Progenitor cell of endocrine pancreas (in vitro differentiated cells): ENCODE measurements around the gene STK10. TPM values are rescaled to one million over a fixed set of nuclear protein-coding genes. Genes with fewer than 3 reads are reported as not detected.
A peak's percentile ranks its signal among the peaks of the same experiment; 100 is the strongest.

ENCODE experiments used
- DNase-seq: peaks from one replicate; pipeline ENCODE4 v3.0.0; 2021; ENCODE audit warnings: low spot score; ENCODE audit not compliant: unreplicated experiment
- H3K27ac Mint-ChIP-seq: 2 replicates; pipeline ENCODE4 v1.8.0; 2021; ENCODE audit warnings: mild to moderate bottlenecking, moderate library complexity, mixed read lengths
- H3K27me3 Mint-ChIP-seq: 2 replicates; pipeline ENCODE4 v1.8.0; 2021; ENCODE audit warnings: mixed read lengths
- H3K36me3 Mint-ChIP-seq: 2 replicates; pipeline ENCODE4 v1.8.0; 2022; ENCODE audit warnings: mixed read lengths; ENCODE audit not compliant: insufficient read depth
- H3K4me1 Mint-ChIP-seq: 2 replicates; pipeline ENCODE4 v1.8.0; 2021; ENCODE audit warnings: low read depth, mixed read lengths
- H3K4me3 Mint-ChIP-seq: 2 replicates; pipeline ENCODE4 v1.8.0; 2021; ENCODE audit warnings: low read depth, mild to moderate bottlenecking, moderate library complexity, mixed read lengths
- H3K9me3 Mint-ChIP-seq: 2 replicates; pipeline ENCODE4 v1.8.0; 2021; ENCODE audit warnings: low read depth, mixed read lengths
- total RNA-seq: library from RNA; stranded (reverse); gene quantifications from 2 replicates; pipeline ENCODE4 v1.2.1, GENCODE V29; 2021
- TF ChIP-seq, protein P1 (sequence below): fragments of 200-600 bp; sonication (generic); IDR thresholded peaks from one replicate; pipeline ENCODE4 v1.5.0; 2021; ENCODE audit warnings: antibody characterized with exemption, mild to moderate bottlenecking; ENCODE audit not compliant: unreplicated experiment

The STK10 gene
- total RNA-seq, 1 donor from 2014 or later: 18.1 TPM

DNA sequence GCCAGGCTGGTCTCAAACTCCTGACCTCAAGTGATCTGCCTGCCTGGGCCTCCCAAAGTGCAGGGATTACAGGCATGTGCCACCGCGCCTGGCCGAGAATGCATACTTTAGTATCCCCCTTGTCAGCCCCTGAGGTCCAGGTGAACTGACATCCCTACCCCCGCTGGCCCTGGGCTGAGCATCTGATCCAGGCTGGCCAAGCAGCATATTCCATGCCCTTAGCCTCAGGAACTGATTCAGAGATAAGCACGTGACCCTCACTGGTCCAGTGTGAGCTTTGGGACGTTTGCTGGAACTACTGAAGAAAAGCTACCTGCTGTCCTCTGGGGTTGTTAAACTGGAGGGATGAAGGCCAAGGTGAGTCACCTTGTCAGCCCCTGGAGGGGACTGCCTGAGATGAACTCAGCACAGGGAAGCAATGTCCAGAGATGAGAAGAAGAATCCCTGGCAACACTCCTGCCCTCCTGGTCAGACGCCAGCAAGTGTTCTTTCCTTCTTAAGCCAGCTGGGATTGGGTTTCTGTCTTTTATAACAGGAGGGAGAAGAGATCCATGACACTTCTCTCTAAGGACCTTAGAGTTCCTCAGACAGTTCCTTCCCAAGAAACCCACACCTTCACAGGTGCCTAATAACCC, 122.5 kb downstream of the STK10 start:
- no peak for DNase-seq
- H3K9me3 Mint-ChIP-seq: no peaks in the 10 kb centered on the region
- TF ChIP-seq, protein P1, sequence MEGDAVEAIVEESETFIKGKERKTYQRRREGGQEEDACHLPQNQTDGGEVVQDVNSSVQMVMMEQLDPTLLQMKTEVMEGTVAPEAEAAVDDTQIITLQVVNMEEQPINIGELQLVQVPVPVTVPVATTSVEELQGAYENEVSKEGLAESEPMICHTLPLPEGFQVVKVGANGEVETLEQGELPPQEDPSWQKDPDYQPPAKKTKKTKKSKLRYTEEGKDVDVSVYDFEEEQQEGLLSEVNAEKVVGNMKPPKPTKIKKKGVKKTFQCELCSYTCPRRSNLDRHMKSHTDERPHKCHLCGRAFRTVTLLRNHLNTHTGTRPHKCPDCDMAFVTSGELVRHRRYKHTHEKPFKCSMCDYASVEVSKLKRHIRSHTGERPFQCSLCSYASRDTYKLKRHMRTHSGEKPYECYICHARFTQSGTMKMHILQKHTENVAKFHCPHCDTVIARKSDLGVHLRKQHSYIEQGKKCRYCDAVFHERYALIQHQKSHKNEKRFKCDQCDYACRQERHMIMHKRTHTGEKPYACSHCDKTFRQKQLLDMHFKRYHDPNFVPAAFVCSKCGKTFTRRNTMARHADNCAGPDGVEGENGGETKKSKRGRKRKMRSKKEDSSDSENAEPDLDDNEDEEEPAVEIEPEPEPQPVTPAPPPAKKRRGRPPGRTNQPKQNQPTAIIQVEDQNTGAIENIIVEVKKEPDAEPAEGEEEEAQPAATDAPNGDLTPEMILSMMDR: no peak

DNA sequence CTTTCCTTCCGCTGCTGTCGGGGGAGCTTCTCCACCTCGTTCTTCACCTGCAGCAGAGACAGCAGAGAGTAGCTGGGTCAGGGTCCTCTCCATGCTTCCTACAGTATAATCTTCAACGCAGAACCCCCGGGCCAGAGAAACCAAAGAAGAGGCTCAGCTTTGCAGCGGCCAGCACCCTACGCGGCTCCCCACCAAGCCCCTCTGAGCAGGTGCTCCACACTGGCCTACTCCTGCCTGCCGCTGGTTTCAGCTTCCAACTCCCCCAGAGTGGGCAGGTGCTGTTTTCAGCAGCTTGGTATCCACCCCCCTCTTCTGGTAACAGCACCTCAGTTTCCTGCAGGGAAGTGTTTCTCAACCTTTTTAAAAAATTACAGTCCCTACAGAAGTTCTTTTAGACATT, 123.3 kb downstream of the STK10 start:
- Mint-ChIP-seq H3K27ac (no peak overlapping the region), H3K9me3 (no peaks in the 10 kb centered on the region), H3K27me3 (no peaks in the 10 kb centered on the region), H3K36me3 (peaks cover 14% of the 10 kb centered on the region), H3K4me3 (no peak overlapping the region), H3K4me1 (peaks cover 11% of the 10 kb centered on the region)
- DNase-seq: no peak
- TF ChIP-seq, protein P1: no peak

More for the DNA sequence above, 122.5 kb downstream of the STK10 start:
- no peaks in the 10 kb centered on the region for H3K27me3 Mint-ChIP-seq
- peaks cover 14% of the 10 kb centered on the region for H3K36me3 Mint-ChIP-seq
- H3K27ac Mint-ChIP-seq: no peak overlapping the region
- H3K4me1 Mint-ChIP-seq: peaks cover 11% of the 10 kb centered on the region
- no peak overlapping the region for H3K4me3 Mint-ChIP-seq

DNA sequence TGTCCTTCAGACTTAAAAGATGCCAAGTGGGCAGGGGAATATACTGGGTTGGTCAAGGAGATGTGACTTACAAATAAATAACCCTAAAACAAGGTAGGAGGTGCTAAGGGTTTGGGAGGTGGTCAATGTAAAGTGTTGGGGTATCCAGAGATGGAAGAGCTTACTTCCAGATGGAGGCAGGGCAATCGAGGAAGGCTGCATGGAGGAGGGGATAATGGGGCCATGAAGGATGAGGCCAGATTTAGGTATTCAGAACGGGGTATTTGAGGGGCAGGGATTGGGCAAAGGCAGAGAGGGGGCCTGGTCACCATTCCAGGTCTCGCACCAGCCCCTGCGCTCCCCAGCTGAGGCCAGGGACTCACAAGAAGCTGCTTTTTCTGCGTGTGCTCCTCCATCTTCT, 123.7 kb downstream of the STK10 start:
- Mint-ChIP-seq H3K27me3 (no peaks in the 10 kb centered on the region), H3K27ac (no peak overlapping the region), H3K9me3 (no peaks in the 10 kb centered on the region), H3K4me1 (peaks cover 10% of the 10 kb centered on the region), H3K36me3 (peaks cover 17% of the 10 kb centered on the region), H3K4me3 (no peak overlapping the region)
- no peak for DNase-seq
- TF ChIP-seq, protein P1: no peak

DNA sequence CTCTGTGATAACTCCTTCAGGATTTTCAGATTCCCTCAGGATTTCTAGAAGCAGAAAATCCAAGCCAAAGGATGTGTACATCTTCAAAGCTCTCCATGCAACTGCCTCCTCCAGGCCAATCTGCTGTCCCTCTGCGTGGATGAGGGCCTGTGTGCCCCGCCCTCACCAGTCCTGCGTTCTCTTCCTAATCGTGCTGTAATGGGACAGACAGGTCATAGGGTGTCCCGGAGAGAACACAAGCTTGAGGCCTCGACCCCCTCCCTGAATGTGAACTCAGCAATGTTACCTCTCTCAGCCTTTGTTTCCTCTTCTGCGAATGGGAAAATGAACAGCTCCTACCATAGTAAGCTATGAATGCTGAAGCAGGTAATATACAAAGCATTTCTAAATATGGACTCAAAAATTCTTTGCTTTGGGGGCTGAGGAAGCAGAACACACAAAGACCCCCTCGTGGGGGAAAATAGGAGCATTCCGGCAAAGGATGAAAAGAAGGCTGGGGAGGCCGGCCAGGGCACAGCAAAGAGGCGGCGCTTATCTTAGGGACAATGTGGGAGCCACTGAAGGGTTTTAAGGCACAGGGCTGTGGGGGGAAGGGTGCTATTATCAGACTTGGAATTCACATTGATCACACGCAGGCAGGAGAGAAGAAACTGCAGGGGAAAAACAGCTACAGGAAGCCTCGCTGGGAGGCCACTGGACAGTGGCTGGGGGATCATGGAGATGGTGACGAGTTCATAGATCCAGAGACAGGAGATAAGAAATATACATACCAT, 124.4 kb downstream of the STK10 start:
- peak overlapping the region; percentile 57 for H3K27ac Mint-ChIP-seq
- peaks cover 10% of the 10 kb centered on the region for H3K4me1 Mint-ChIP-seq
- H3K36me3 Mint-ChIP-seq: peaks cover 17% of the 10 kb centered on the region
- TF ChIP-seq, protein P1: no peak
- H3K9me3 Mint-ChIP-seq: no peaks in the 10 kb centered on the region
- no peaks in the 10 kb centered on the region for H3K27me3 Mint-ChIP-seq
- no peak for DNase-seq
- H3K4me3 Mint-ChIP-seq: no peak overlapping the region

DNA sequence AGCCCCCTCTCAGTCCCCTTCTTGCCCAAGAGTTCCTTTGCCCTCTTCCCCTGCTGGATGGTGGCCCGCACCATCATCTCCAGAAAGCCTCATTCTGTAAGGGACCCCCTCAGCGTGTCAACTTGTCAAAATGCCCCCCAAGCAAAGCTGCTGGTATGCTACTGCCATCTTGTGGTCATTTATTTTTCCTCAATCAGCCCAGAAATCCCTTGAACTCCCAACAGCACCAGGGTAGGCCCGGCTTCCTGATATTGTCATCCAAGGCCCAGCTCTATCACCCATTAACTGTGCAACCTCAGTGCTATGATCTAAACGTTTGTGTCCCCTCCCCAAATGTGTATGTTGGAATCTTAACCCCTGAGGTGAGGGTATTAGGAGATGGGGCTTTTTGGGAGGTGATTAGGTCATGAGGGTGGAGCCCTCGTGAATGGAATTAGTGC, 128.3 kb downstream of the STK10 start:
- no peak overlapping the region for H3K4me3 Mint-ChIP-seq
- no peak for DNase-seq
- H3K27ac Mint-ChIP-seq: no peak overlapping the region

More for the DNA sequence above, 128.3 kb downstream of the STK10 start:
- TF ChIP-seq, protein P1: peak; percentile 54
- H3K36me3 Mint-ChIP-seq: peaks cover 17% of the 10 kb centered on the region
- no peaks in the 10 kb centered on the region for H3K27me3 Mint-ChIP-seq
- no peaks in the 10 kb centered on the region for H3K9me3 Mint-ChIP-seq
- H3K4me1 Mint-ChIP-seq: peaks cover 10% of the 10 kb centered on the region
